Measurements from ENCODE around the gene TBCC. TPM values are rescaled to one million over a fixed set of nuclear protein-coding genes. Genes with fewer than 3 reads are reported as not detected.

The TBCC gene
- total RNA-seq, 1 experiment from 2014 or later, result 24.7 TPM

GRCh38 chr6:42745640-42746462, at the start of gene TBCC (continued):
- TF ChIP-seq ZNF671 (CRISPR knock-in tag; IDR thresholded peaks at IDR 0.05), result no peak
- TF ChIP-seq ZNF425 (CRISPR knock-in tag; conservative IDR thresholded peaks at IDR 0.05), result no peak
- no peak for TF ChIP-seq JAZF1 (CRISPR knock-in tag; IDR thresholded peaks at IDR 0.05)
- 0 out of 2 replicates have a peak, but pooled peaks have one; percentile 34 for TF ChIP-seq USF1 (CRISPR knock-in tag; IDR thresholded peaks at IDR 0.05)
- TF ChIP-seq ZSCAN18 (CRISPR knock-in tag; IDR thresholded peaks at IDR 0.05), result no peak
- TF ChIP-seq E2F1 (CRISPR knock-in tag; IDR thresholded peaks at IDR 0.05), result no peak
- TF ChIP-seq SOX15 (CRISPR knock-in tag; IDR thresholded peaks at IDR 0.05), result no peak
- no peak for TF ChIP-seq GABPB1 (CRISPR knock-in tag; IDR thresholded peaks at IDR 0.05)
- TF ChIP-seq EMX1 (CRISPR knock-in tag; IDR thresholded peaks at IDR 0.05), result no peak
- no peak for TF ChIP-seq NR3C1 (CRISPR knock-in tag; conservative IDR thresholded peaks at IDR 0.05; ENCODE audit: low read depth)
- TF ChIP-seq ZNF219 (CRISPR knock-in tag; IDR thresholded peaks at IDR 0.05; ENCODE audit: borderline replicate concordance), result no peak
- TF ChIP-seq KAT7 (CRISPR knock-in tag; IDR thresholded peaks at IDR 0.05; ENCODE audit: borderline replicate concordance), result no peak
- no peak for TF ChIP-seq ZNF396 (CRISPR knock-in tag; IDR thresholded peaks at IDR 0.05; ENCODE audit: borderline replicate concordance)
- TF ChIP-seq SMAD3 (CRISPR knock-in tag; IDR thresholded peaks at IDR 0.05; ENCODE audit: borderline replicate concordance), result no peak
- TF ChIP-seq ATF6 (CRISPR knock-in tag; IDR thresholded peaks at IDR 0.05), result no peak
- no peak for TF ChIP-seq ATF1 (CRISPR knock-in tag; IDR thresholded peaks at IDR 0.05)
- no peak for TF ChIP-seq GRHL2 (CRISPR knock-in tag; IDR thresholded peaks at IDR 0.05; ENCODE audit: insufficient replicate concordance, severe bottlenecking)
- no peak for TF ChIP-seq ZNF317 (CRISPR knock-in tag; IDR thresholded peaks at IDR 0.05; ENCODE audit: borderline replicate concordance, low read depth)
- TF ChIP-seq HMGA2 (CRISPR knock-in tag; IDR thresholded peaks at IDR 0.05), result no peak
- TF ChIP-seq MYBL2 (CRISPR knock-in tag; IDR thresholded peaks at IDR 0.05), result 0 out of 2 replicates have a peak, but pooled peaks have one; percentile 31
- TF ChIP-seq CDX4 (CRISPR knock-in tag; IDR thresholded peaks at IDR 0.05; ENCODE audit: borderline replicate concordance), result no peak
- no peak for TF ChIP-seq ZNF232 (CRISPR knock-in tag; IDR thresholded peaks at IDR 0.05)
- TF ChIP-seq NFYB (CRISPR knock-in tag; conservative IDR thresholded peaks at IDR 0.05; ENCODE audit: low read depth), result peak; percentile 61
- TF ChIP-seq TCF7 (CRISPR knock-in tag; IDR thresholded peaks at IDR 0.05; ENCODE audit: low read depth), result no peak
- no peak for TF ChIP-seq RELA (CRISPR knock-in tag; IDR thresholded peaks at IDR 0.05; ENCODE audit: borderline replicate concordance)
- TF ChIP-seq STAT6 (CRISPR knock-in tag; conservative IDR thresholded peaks at IDR 0.05; ENCODE audit: low read depth), result no peak
- no peak for TF ChIP-seq GTF2I (CRISPR knock-in tag; conservative IDR thresholded peaks at IDR 0.05)
- no peak for TF ChIP-seq NR1H2 (CRISPR knock-in tag; IDR thresholded peaks at IDR 0.05)
- no peak for TF ChIP-seq ETV6 (CRISPR knock-in tag; IDR thresholded peaks at IDR 0.05)
